Dedifferentiated amniotic fluid mesenchymal stem cell (primary cell): Measurements from ENCODE around the gene SLC5A5.
"Not testable (repeated sequence)": the region's sequence is repeated elsewhere in the genome, so short reads cannot be mapped to it uniquely, and the experiment has no call there.

ENCODE experiments used
- DNase-seq: peaks from one replicate; pipeline ENCODE4 v3.0.0-alpha.2; 2016; ENCODE audit errors: extremely low spot score

SLC5A5 gene

DNA sequence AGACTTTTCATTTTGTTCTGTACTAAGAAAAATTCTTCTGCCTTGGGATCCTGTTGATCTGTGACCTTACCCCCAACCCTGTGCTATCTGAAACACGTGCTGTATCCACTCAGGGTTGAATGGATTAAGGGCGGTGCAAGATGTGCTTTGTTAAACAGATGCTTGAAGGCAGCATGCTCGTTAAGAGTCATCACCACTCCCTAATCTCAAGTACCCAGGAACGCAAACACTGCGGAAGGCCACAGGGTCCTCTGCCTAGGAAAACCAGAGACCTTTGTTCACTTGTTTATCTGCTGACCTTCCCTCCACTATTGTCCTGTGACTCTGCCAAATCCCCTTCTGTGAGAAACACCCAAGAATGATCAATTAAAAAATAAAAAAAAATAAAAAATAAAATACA lies 47.4 kb downstream of the SLC5A5 start:
- not testable (repeated sequence) for DNase-seq

DNA sequence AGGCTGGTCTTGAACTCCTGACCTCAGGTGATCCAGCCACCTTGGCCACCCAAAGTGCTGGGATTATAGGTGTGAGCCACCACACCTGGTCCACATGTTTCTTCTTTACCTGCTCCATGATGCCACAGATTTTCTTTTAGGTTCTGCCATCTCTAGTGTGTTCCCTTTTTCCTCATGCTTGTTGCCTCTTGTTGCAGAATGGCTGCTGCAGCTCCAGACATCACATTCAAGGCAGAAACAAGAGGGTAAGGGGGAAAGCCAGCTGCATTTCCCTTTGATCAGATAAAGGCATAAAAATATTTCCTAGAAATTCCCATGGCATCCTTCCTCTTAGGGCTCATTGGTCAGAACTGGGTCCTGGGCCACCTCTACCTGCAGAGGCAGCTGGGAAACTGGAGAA lies 48.8 kb downstream of the SLC5A5 start:
- no peak for DNase-seq

DNA sequence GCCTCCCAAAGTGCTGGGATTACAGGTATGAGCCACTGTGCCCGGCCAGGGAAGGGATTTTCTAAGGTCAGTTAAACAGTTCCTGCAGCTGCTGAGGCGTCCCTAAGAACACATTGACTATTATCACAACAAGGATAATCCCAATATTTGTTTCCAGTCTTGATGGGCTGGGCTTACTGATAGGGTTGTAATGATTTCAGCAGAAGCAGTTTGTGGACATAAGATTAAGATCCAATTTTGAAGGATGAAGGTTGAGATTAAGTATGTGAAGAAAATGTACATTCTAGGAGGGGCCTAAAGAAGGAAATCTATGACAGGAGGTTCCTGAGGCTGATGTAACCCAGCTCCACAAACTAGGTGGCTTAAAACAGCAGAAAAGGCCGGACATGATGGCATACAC lies 50.4 kb downstream of the SLC5A5 start:
- no peak for DNase-seq

DNA sequence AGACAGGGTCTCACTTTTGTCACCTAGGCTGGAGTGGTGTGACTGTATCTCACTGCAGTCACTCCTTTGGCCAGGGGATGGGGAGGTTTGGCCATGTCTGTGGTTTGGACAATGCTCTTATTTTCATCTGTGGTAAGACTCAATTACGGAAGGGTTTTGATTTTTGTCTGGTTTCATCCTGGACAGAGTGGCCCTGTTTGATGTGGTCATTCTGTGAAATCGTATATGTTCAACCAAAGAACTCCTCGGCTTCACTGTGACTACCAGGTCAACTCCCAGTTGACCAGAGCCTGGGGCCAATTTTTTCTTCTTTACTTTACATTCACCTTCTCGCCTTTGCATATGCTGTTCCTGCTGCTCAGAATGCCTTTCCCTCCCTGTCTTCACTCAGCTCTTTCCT lies 54.3 kb downstream of the SLC5A5 start:
- DNase-seq, result no peak

DNA sequence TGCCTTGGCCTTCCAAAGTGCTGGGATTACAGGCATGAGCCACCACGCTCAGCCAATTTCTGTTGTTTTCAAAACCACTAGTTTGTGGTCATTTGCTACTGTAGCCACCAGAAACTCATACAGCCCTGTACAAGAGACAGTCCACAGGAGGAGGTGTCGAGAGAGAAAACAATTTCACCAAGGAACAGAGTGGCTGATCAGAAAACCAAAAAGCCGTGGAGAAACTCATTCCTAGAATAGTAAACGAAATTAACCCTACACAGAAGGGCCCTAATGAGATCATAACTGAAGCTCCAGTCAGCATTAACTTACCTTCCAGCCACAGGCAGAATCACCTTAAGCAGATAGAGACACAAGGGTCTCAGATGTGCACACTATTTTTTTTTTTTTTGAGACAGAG lies 57.3 kb downstream of the SLC5A5 start:
- DNase-seq, result no peak

DNA sequence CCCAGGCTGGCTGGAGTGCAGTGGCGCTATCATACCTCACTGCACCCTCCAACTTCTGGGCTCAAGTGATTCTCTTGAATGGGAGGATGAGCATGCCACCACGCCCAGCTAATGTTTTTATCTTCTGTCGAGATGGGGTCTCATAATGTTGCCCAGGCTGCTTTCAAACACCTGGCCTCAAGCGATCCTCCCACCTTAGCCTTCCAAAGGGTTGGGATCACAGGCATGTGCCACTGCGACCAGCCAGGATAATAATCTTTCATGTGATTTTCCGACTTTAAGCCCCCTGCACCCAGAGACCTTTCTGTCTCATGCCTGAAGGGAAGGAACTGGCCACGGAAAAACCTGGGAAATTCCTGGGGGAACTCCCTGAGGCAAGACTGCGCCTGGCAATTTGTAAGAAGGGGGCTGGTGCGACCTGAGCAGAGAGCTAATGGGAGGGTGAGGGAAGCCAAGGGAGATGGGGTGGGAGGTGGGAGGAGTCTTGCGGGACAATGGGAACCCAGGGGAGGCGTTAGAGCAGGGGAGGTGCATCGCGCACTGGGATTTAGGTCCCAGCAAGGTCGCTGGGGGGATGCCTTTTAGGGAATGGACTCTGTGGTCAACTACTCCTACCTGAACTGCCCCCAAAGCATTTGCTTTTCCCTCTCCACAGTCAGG lies 59.9 kb downstream of the SLC5A5 start:
- DNase-seq, result no peak

DNA sequence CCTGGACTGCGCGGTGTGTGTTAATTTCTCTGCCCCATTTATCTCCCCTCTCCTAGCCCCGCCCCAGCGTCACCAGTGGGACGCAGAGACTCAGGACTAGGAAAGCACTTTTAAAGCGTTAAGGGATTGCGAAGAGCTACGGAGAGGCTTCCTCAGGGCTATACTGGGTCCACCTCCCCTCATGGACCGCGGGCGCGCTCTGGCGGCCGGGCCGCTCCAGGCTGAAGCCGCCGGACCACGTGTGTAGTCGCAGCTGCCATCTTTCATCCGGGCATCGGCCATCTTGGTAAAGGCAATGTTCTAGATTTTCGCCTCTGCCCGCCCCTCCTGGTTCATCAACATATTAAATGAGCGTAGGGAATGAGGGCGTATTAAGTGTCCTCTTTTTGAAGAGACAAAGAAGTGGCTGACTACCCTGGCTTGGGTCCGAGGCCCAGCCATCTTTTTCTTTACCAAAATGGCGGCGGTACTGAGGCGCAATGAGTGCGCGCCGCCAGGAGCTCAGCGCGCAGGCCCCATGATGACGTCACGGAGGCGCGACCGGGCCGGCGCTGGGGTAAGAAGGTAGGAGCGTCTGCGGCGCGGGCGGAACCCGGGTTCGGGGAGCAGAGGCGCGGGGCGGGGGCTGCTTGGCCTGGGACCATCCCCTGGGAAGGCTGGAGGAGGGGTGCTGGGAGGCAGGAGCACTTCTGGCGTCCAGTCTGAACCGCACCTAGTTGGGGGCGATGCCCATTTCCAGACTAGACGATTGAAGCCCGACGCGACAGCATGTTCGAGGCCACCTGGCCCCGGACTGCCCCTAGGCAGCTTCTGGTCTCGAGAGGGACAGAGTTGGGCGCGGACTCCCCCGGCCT lies 61.0 kb downstream of the SLC5A5 start, which contains the start of gene CCDC124:
Gene CCDC124 (plus strand): TSS at position 531 of the 854 bp plus-strand sequence. CDS start 3,406 bp downstream, outside the sequence.
- peak; percentile 86 for DNase-seq

DNA sequence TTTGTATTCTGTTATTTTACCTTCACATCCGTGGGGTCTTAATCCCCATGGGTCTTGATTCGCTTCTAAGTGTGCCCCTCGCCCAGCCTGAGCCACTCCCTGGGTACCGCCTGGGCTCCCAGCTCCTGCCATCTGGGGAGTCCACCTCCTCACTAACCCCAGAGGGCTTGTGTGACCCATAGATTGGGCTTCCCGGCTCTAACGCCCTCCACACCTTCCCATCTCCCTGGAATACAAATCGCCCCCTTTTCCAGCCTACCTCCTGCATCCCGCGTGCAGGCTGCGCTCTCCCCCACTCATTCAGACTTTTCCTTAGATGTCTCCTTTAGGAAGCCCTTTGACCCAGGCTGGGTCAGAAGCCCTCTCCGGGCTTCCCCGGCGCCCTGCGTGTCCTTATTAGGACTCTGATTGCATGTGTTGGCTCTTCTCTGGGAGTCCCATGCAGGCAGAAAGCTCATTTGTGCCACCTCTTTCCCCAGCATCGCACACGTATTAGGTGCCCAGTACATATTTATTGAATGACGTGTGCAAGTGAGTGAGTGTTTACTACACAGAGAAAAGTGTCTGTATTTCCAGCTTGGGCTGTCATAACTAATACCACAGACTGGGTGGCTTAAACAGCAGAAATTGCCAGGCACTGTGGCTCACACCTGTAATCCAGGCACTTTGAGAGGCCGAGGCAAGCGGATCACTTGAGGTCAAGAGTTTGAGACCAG lies 61.8 kb downstream of the SLC5A5 start:
- DNase-seq, result no peak

DNA sequence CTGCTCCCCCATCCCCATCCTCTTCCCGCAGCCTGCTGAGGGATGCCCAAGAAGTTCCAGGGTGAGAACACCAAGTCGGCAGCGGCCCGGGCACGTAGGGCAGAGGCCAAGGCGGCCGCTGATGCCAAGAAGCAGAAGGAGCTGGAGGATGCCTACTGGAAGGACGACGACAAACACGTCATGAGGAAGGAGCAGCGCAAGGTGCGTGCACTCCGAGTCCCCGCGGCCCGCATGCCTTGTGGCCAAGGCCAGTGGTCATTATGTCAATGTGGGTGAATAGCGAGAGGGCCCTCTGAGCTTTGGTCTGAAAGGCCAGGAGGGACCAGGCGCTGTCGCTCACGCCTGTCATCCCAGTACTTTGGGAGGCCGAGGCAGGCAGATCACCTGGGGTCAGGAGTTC lies 64.6 kb downstream of the SLC5A5 start:
- DNase-seq, result no peak

DNA sequence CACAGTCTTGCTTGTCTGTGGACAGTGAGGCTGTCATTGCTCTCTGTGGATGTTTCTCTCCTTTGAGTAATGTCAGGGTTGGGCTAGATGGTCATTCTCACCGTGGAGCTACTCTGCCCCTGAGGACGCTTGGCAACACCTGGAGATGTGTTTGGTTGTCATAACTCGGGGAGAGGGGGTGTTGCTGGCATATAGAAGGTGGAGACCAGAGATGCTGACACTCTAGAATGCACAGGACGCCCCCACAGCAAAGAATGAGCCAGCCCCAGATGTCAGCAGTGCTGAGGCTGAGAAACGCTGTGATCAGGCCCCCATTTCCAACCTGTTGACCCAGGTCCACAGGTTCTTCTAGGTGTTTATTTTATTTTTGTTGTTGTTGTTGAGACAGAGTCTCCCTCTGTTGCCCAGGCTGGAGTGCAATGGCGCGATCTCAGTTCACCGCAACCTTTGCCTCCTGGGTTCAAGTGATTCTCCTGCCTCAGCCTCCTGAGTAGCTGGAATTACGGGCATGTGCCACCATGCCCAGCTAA lies 65.7 kb downstream of the SLC5A5 start:
- DNase-seq, result no peak

DNA sequence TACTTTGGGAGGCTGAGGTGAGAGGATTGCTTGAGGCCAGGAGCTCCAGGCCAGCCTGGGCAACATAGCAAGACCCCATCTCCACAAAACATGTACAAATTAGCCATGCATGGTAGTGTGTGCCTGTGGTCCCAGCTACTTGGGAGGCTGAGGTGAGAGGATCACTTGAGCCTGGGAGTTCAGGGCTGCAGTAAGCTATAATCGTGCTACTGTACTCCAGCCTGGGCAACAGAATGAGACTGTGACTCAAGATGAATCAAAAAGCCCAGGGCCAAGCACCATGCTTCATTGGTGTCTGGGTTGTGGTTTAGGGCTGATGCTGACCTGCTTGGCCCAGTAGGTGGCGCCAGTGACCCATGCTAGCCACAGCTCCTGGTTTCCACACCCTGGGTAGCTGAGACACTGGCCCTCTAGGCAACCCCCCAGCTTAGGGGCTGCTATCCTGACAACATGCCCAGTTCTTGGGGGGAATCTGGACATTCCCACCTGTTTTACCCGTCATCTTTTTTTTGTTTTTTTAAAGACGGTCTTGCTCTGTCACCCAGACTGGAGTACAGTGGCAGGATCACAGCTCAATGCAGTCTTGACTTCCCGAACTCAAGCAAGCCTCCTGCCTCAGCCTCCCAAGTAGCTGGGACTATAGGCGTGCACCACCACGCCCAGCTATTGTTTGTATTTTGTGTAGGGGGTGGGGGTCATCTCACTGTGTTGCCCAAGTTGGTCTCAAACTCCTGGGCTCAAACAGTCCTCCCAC lies 66.5 kb downstream of the SLC5A5 start:
- DNase-seq, result peak; percentile 56

DNA sequence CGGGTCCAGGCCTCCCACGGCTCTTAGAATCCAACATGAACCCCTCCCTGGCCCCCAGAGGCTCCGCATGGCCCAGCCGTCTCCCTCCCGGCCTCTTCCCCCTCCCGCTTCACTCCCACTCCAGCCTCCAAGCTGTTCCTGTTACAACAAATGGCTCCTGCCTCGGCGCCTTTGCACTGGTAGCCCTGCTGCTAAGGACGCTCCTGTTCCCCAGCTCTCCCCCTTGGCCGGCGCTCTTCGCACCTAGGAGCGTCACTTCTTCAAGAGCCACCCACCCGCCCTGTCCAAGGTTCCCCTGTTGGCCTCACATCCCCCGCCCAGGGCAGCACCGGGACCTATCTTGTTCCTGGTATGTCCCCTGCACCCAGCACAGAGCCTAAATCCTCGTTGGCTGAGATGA lies 70.4 kb downstream of the SLC5A5 start:
- no peak for DNase-seq

DNA sequence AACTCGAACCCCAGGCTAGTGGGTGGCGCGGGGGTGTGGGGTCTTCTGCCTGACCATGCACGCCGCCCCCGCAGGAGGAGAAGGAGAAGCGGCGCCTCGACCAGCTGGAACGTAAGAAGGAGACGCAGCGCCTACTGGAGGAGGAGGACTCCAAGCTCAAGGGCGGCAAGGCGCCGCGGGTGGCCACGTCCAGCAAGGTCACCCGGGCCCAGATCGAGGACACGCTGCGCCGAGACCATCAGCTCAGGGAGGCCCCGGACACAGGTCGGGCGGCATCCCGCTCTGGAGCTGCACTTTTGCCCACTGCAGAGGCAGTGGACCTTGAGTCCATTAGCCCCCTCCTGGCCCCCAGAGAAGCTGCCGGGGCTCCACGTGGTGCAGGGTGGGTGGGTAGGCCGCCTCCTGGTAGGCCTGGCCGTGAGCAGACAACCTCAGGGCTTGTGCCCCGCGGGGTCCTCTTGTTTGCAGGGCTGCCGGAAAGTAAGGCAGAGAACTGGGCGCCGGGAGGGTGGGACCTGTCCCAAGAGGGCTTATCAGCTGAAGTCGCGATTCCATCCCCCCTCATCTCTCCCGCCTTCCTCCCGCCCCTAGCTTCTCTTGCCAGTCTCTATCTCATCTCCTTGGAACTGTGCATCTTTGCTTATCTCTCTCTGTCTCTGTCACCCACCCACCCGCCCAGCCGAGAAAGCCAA lies 71.0 kb downstream of the SLC5A5 start:
- no peak for DNase-seq

DNA sequence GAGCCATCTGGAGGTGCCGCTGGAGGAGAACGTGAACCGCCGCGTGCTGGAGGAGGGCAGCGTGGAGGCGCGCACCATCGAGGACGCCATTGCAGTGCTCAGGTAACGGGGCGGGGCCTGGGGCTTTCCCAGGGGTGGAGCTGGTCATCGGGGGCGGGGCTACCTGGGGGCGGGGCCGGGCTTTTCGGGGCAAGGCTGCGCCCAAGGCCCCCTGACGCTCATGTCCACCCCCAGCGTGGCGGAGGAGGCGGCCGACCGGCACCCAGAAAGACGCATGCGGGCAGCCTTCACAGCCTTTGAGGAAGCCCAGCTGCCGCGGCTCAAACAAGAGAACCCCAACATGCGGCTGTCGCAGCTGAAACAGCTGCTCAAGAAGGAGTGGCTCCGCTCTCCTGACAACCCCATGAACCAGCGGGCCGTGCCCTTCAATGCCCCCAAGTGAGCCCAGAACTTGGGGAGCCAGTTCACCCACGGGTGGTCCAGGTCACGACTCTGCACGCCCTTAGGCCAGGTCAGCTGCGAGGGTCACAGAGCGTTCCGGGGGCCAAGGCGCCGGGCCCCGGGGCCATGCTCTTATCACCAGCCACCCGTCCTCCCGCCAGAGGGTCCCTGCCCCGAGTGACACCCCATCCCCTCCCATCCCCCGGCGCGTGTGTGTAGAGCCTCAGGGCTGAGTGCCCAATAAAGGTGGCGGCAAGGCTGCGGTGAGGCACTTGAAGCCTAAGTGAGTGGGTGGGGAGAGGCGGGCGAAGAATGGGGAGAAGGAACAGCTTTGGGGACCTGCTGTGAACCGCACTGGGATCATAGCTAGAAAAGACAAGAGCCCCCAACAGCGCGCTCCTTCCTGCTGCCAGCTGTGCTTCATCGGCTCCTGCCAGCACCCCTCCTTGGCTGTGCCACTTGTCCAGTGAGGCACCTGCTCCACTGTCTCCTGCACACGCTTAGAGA lies 71.8 kb downstream of the SLC5A5 start:
- no peak for DNase-seq

DNA sequence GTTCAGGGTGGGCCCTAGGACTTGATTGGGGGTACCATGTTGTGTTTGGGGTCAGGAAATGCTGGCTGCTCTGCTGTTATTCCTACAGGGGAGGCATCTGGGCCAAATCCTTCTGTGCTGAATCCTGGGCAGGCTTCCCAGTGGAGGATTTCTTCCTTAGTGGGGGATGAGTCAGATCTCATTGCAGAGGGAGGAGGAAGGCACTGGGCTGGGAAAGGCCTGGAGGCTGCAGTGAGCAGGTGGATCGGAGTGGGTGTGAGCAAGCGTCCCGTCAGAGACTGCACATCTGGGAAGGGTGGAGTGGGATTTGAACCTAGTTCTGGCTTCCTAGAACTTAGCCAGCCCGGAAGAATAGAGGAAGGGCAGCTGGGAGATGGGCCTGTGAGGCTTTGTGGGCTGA lies 72.6 kb downstream of the SLC5A5 start:
- peak; percentile 37 for DNase-seq
